Vagina (tissue), 2 donors: Measurements from ENCODE around the gene KDM4C. TPM values are rescaled to one million over a fixed set of nuclear protein-coding genes. Genes with fewer than 3 reads are reported as not detected.

Source experiments
- DNase-seq, 2 donors: peaks; one replicate each; pipeline ENCODE4 v3.0.0-alpha.2; 2017; ENCODE audit errors: extremely low spot score in 2 of 2
- H3K27ac ChIP-seq: fragments of 200-600 bp; sonication (generic); one replicate; pipeline ENCODE4 v1.5.1; 2019
- H3K27me3 ChIP-seq: fragments of 200-600 bp; sonication (generic); one replicate; pipeline ENCODE4 v1.5.1; 2019
- H3K36me3 ChIP-seq, 2 donors: fragments of 200-600 bp; sonication (generic); one replicate each; pipeline ENCODE4 v1.5.1; 2017 to 2019
- H3K4me1 ChIP-seq: fragments of 200-600 bp; sonication (generic); one replicate; pipeline ENCODE4 v1.5.1; 2019
- H3K4me3 ChIP-seq, 2 donors: fragments of 200-600 bp; sonication (generic); 1 replicate in 1 of 2; 2 replicates in 1 of 2; pipeline ENCODE4 v1.5.1; 2016 to 2019
- H3K9me3 ChIP-seq: fragments of 200-600 bp; sonication (generic); one replicate; pipeline ENCODE4 v1.5.1; 2019
- CTCF ChIP-seq, 3 experiments: fragments of 450-650 bp in 2 of 3; fragments of 200-600 bp in 1 of 3; sonication (generic) in 1 of 3; IDR thresholded peaks; one replicate each; pipeline ENCODE4 v1.5.1; 2017 to 2019; ENCODE audit warnings: antibody characterized with exemption in 3 of 3, mild to moderate bottlenecking in 2 of 3, moderate library complexity in 2 of 3
- POLR2A ChIP-seq, 2 donors: fragments of 450-650 bp; IDR thresholded peaks; one replicate each; pipeline ENCODE4 v1.6.1; 2017; ENCODE audit warnings: antibody characterized with exemption in 2 of 2, mild to moderate bottlenecking in 2 of 2, moderate library complexity in 2 of 2
- POLR2AphosphoS5 ChIP-seq, 2 donors: sonication (generic); formaldehyde crosslinking; IDR thresholded peaks; one replicate each; pipeline ENCODE4 v1.9.0; 2017; ENCODE audit warnings: antibody characterized with exemption in 2 of 2, mild to moderate bottlenecking in 2 of 2, low read depth in 1 of 2; ENCODE audit not compliant: insufficient read depth in 1 of 2
- intact Hi-C: fragments of 100-400 bp; cut with DNase I; formaldehyde crosslinking; loops from one replicate; pipeline ENCODE4 v1.15.1; 2023
- total RNA-seq: library from RNA; depleted of rRNA; stranded (reverse); fragments of >200 nt; gene quantifications from one replicate; pipeline ENCODE4 v1.2.3, GENCODE V29; 2016

KDM4C gene
- total RNA-seq, 1 donor from 2014 or later: 35.6 TPM

GRCh38 chr9:7154650-7155049 lies 396.9 kb downstream of the KDM4C start:
- no peak overlapping the region for H3K27ac ChIP-seq
- H3K4me3 ChIP-seq: no peak overlapping the region
- H3K9me3 ChIP-seq: no peaks in the 10 kb centered on the region
- intact Hi-C loops: no loop called here
- no peak for TF ChIP-seq POLR2A (IDR thresholded peaks at IDR 0.05)
- no peak for TF ChIP-seq POLR2AphosphoS5 (IDR thresholded peaks at IDR 0.05; ENCODE audit: insufficient read depth in 1 of 2, low read depth in 1 of 2)
- no peak for TF ChIP-seq CTCF (IDR thresholded peaks at IDR 0.05)
- H3K36me3 ChIP-seq: no peaks in the 10 kb centered on the region
- no peaks in the 10 kb centered on the region for H3K27me3 ChIP-seq
- DNase-seq: no peak
- H3K4me1 ChIP-seq: peaks cover 6% of the 10 kb centered on the region

DNA sequence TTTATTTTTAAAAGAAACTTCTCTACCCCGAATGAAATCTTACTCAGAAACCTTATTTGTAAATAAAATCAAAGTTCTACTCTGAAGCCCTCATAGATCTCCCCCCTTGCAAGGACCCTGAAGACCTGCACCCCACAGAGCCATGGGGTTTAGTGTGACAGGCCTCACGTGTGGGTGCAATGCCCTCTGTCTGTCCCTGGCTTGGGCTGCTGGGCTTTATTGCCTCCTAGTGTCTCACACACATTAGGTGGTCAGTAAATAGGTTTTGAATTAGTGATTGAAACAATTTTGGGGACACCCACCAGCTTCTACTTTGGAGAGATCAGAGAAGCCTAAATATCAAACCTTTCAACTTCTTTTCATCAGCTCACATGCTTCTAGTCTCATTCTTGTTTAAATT lies 403.7 kb downstream of the KDM4C start:
- H3K4me1 ChIP-seq: no peaks in the 10 kb centered on the region
- no peak overlapping the region for H3K27ac ChIP-seq
- no peaks in the 10 kb centered on the region for H3K27me3 ChIP-seq
- no peaks in the 10 kb centered on the region for H3K9me3 ChIP-seq
- TF ChIP-seq CTCF (IDR thresholded peaks at IDR 0.05): no peak
- TF ChIP-seq POLR2AphosphoS5 (IDR thresholded peaks at IDR 0.05; ENCODE audit: insufficient read depth in 1 of 2, low read depth in 1 of 2): no peak
- no peak for TF ChIP-seq POLR2A (IDR thresholded peaks at IDR 0.05)
- intact Hi-C loops: no loop called here
- H3K36me3 ChIP-seq: peaks cover 0 to 6% of the 10 kb centered on the region in 2 donors
- no peak for DNase-seq
- no peak overlapping the region for H3K4me3 ChIP-seq

- no peak overlapping the region for H3K4me3 ChIP-seq
- no peak for TF ChIP-seq POLR2A (IDR thresholded peaks at IDR 0.05)
- no peak for TF ChIP-seq CTCF (IDR thresholded peaks at IDR 0.05)
- no peak for TF ChIP-seq POLR2AphosphoS5 (IDR thresholded peaks at IDR 0.05; ENCODE audit: insufficient read depth in 1 of 2, low read depth in 1 of 2)
- no peaks in the 10 kb centered on the region for H3K4me1 ChIP-seq
- DNase-seq: no peak
- H3K9me3 ChIP-seq: no peaks in the 10 kb centered on the region
- intact Hi-C loops: no loop called here
- no peaks in the 10 kb centered on the region for H3K27me3 ChIP-seq
- H3K27ac ChIP-seq: no peak overlapping the region
- H3K36me3 ChIP-seq: peaks cover 0 to 6% of the 10 kb centered on the region in 2 donors
Observed at GRCh38 chr9:7163932-7164331, 406.2 kb downstream of the KDM4C start.

DNA sequence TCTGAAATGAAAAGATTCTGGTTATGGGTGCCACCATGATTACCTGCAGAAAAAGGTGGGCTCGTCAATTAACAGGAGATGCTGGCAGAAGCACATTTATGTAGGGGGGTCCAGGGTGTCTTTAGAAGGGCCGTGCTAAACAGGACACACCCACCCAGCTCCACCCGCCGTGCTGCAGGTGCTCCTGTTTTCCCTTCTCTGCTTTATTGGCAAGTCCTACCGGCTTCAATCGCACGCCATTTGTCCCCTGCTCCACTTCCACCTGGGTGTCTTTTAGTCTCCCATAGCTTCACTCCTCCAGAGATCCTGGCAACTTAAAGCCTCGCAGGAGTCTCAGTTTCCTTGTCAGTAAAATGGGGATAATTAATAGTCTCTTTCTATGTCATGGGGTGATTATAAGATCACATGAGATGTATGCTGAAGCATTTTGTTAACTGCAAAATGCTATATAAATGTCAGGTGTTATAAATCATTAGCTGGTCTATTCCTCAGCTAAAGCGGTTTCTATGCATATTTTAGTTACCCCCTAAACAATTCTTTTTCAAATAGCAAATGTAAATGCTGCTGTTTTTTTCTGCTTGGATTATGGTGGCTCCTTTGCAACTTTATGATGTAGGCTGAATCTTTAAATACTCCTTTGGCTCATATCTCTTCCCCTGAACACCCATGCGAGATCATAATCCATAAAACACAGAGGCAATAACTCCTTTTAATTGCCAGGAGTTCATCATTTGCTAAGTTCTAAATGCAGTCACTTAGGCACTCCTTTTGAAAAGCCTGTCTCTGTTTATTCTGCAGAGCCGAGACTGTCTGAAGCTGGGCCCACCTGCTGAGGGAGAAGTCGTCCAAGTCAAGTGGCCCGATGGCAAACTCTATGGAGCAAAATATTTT lies 406.9 kb downstream of the KDM4C start:
- TF ChIP-seq POLR2AphosphoS5 (IDR thresholded peaks at IDR 0.05; ENCODE audit: insufficient read depth in 1 of 2, low read depth in 1 of 2): no peak
- no peak for TF ChIP-seq POLR2A (IDR thresholded peaks at IDR 0.05)
- no peak for TF ChIP-seq CTCF (IDR thresholded peaks at IDR 0.05)
- Histone ChIP-seq H3K4me3 (no peak overlapping the region), H3K36me3 (peaks cover 0 to 6% of the 10 kb centered on the region in 2 donors), H3K27ac (no peak overlapping the region), H3K9me3 (no peaks in the 10 kb centered on the region), H3K27me3 (no peaks in the 10 kb centered on the region), H3K4me1 (no peaks in the 10 kb centered on the region)
- intact Hi-C loops: no loop called here
- DNase-seq: no peak

DNA sequence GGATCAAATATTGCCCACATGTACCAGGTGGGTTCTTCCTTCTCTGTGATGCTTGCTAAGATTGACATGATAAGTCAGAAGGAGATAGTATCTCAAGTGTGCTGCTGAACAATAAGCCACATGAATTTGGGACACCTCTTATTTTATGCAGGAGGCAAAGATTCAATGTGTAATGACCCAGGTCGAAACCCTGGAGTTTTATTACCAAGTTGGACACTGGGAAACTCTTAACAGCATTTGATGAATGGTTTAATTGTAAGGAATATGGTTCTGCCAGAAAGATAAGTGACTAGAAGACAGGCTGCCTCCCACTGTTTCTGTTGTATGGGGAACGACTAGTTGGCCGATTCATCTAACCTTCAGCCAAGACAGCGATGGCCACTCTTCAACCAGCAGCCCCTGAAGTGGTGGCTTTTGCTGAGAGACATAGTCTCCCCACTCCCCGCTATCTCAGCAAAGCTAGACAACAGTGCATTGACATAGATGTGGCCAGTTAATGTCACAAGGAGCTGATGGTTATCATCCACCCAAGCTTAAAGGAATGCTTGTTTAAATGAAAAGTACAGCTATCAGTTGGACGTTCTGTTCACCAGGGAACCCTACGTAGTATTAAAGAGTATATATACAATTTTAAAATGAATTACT lies 407.7 kb downstream of the KDM4C start:
- H3K36me3 ChIP-seq: peaks cover 0 to 6% of the 10 kb centered on the region in 2 donors
- H3K27ac ChIP-seq: no peak overlapping the region
- intact Hi-C loops: no loop called here
- no peaks in the 10 kb centered on the region for H3K9me3 ChIP-seq
- no peak overlapping the region for H3K4me3 ChIP-seq
- H3K4me1 ChIP-seq: no peaks in the 10 kb centered on the region
- TF ChIP-seq CTCF (IDR thresholded peaks at IDR 0.05): no peak
- no peak for TF ChIP-seq POLR2A (IDR thresholded peaks at IDR 0.05)
- no peak for TF ChIP-seq POLR2AphosphoS5 (IDR thresholded peaks at IDR 0.05; ENCODE audit: insufficient read depth in 1 of 2, low read depth in 1 of 2)
- H3K27me3 ChIP-seq: no peaks in the 10 kb centered on the region
- DNase-seq: no peak
